Measurements from ENCODE around the gene MXI1.
"Not testable (repeated sequence)": the region's sequence is repeated elsewhere in the genome, so short reads cannot be mapped to it uniquely, and the experiment has no call there.

MXI1 gene

DNA sequence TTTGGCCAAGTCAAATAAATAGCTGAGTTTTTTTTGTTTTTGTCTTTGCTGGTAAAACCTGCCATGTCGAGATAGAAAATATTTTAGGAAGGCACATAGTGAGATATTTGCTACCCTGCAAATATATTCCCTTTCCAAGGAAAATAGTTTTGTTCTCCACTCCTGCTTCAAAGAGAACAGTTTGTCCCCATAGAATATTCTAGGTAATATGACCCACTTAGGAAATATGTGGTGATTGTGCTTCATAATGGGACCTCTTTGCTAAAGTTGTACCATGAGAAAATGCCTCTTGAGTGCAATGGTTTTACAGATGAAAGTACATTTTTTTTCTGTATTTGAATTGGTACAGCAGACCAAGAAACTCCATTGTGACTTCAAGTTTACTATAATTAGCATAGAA lies 55.8 kb downstream of the MXI1 start:
- H3K27ac ChIP-seq, result no peak overlapping the region
- TF ChIP-seq, protein P1, sequence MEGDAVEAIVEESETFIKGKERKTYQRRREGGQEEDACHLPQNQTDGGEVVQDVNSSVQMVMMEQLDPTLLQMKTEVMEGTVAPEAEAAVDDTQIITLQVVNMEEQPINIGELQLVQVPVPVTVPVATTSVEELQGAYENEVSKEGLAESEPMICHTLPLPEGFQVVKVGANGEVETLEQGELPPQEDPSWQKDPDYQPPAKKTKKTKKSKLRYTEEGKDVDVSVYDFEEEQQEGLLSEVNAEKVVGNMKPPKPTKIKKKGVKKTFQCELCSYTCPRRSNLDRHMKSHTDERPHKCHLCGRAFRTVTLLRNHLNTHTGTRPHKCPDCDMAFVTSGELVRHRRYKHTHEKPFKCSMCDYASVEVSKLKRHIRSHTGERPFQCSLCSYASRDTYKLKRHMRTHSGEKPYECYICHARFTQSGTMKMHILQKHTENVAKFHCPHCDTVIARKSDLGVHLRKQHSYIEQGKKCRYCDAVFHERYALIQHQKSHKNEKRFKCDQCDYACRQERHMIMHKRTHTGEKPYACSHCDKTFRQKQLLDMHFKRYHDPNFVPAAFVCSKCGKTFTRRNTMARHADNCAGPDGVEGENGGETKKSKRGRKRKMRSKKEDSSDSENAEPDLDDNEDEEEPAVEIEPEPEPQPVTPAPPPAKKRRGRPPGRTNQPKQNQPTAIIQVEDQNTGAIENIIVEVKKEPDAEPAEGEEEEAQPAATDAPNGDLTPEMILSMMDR (conservative IDR thresholded peaks at IDR 0.05), result no peak

DNA sequence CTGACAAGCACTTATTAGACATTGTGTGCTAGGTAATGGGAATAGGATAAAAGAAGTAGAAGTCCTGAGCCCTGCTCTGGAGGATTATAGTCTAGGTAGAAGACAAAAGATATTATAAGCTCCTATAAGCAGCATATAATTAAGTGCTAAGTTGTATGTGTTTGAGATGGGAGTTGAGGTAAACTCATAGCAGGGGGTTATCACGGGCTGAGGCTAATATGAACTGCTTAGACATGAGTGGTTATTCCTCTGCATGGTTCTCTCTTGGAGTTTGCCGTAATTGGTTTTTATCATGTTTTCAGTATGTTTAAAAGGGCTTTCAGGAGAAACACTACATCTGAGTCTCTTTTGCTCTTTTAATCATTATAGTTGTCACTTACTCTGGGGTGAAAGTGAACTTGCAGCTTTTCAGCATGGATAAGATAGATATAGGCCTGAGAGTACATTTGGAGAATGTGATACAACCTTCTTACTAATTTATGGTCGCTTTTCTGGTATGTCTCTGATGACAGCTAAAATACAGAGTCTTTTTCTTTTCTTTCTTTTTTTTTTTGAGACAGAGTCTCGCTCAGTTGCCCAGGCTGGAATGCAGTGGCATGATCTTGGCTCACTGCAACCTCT lies 58.3 kb downstream of the MXI1 start:
- TF ChIP-seq, protein P1 (conservative IDR thresholded peaks at IDR 0.05), result no peak
- H3K27ac ChIP-seq, result no peak overlapping the region

DNA sequence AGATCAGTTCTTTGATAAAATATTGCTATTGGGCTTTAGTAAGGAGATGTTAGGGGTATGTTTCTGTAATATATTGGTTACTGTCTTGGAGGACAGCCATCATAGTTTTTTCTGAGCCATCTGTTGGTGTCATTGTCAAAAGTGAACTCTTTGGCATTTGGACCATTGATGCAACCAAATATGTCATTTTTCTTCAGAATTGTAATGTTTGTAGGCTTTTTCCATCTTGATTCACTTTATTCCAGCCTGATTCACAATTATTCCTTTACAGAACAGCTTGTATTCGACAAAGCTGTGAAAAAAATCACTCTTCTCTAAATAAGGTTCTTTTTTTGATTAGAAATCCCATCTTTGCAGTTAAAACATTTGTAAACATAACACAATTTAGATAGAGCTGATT lies 59.9 kb downstream of the MXI1 start:
- no peak overlapping the region for H3K27ac ChIP-seq
- TF ChIP-seq, protein P1 (conservative IDR thresholded peaks at IDR 0.05), result no peak

DNA sequence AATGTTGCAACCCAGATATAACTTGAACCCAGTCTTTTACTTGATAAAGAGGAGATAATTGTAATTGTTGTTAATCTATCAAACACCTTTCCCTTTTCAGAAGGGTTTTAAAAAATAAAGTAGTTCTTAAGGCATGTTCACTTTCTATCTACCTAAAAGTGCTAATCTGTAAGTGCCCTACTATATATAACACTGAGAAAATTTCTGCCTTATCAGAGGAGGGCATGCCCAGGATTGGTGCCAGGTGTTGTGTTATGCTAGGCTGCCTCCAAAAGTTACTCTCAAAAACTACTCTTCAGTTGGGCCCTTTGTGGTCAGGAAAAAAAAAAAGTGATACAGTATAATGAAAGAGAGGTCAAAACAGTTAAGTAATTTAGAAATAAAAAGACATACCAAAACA lies 61.0 kb downstream of the MXI1 start:
- TF ChIP-seq, protein P1 (conservative IDR thresholded peaks at IDR 0.05), result no peak
- no peak overlapping the region for H3K27ac ChIP-seq

DNA sequence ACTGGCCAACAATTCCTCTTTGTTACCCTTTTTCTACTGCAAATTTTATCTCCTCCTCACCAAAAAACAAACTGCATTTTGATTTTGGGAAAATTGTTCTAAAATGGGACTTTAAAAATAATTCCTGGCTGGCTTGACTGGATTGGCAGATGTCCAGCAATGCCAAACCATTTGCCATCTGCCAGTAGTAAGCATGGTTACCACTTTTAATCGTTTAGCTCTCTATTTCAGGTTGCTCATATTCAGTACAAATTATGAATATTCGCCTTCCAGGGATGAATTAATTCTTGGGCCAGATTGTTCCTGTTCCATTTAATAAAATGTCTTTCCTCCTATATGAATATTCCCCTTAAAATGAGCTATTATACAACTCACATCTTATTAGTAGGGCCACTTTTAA lies 61.6 kb downstream of the MXI1 start:
- TF ChIP-seq, protein P1 (conservative IDR thresholded peaks at IDR 0.05), result no peak
- peak overlapping the region; percentile 50 for H3K27ac ChIP-seq

DNA sequence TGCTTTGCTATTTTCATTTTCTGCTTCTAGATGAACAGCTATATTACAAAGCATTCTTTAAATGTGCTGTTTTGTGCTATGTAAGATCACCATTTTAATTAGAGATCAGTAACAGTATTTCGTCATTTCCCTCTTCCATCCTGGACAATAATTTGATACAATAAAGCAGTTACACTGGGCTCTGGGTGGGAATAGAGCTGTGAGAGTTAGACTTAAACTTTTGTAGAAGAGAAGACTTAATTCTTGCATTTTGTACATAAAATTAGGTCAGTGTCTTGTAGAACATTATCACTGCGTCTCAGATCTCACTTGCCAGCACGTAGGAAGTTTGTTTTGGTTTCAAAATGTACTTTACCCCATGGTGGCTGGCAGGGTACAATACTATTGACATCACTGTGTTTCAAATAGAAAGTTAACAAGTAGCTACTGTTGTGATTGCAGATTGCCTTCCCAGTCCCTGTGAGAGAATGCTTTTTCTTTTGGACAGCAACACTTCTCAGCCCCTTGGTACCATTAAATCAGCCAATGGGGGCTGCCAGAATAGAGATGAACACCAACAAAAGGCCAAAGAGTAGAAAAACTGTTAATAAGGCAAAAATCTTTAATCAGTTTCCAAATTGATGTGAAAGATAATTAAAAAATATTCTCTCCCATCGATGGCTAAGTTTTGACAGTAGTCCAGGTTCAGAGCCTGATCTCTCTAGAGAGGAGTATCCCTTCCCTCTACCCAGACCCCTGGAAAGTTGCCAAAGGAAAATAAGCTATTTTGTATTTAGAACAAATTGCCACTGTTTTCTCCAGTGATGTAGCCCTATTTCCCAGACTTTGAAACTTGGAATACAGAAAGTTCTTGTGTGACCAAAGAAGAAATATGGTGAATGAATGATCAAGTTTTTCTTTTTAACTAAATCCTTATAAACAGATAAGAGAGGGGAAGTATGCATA lies 62.2 kb downstream of the MXI1 start:
- peak overlapping the region; percentile 50 for H3K27ac ChIP-seq
- TF ChIP-seq, protein P1 (conservative IDR thresholded peaks at IDR 0.05), result no peak

DNA sequence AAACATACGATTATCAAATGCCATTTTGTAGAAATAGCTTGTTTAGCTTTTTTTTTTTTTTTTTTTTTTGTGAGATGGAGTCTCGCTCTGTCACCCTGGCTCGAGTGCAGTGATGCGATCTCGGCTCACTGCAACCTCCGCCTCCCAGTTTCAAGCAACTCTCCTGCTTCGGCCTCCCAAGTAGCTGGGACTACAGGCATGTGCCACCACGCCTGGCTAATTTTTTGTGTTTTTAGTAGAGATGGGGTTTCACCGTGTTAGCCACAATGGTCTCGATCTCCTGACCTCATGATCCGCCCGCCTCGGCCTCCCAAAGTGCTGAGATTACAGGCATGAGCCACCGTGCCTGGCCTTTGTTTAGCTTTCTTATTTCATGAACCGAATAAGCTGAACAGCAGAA lies 65.6 kb downstream of the MXI1 start:
- H3K27ac ChIP-seq, result not testable (repeated sequence)

DNA sequence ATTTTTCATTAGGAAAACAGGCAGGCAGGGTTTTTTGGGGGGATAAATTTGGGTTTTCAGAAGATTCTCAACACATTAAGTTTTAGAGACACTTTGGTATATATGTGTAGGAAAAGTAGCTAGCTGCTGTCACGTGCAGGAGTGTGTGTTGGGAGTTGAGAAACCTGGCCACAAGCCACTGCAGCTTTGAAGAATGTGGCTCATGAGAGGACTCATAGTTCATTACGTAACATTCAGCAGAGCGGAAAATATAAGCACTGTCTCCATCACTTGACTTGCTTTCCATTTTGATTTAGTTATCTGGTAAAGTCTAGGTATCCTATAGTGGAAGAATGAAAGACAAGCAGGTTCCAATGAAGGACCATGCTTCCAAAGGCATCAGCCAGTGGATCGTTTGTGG lies 66.1 kb downstream of the MXI1 start:
- no peak overlapping the region for H3K27ac ChIP-seq
- TF ChIP-seq, protein P1 (conservative IDR thresholded peaks at IDR 0.05), result no peak

All from VCaP (cell line).